GM18498 (cell line): ENCODE results near the gene SNRNP25.
"Not testable (repeated sequence)": the region's sequence is repeated elsewhere in the genome, so short reads cannot be mapped to it uniquely, and the experiment has no call there.

Experiments
- ATAC-seq: cut with Tn5 transposase; IDR thresholded peaks from one replicate; pipeline ENCODE4 v1.9.1; 2021; ENCODE audit warnings: mild to moderate bottlenecking, moderate library complexity; ENCODE audit not compliant: unreplicated experiment

The SNRNP25 gene

DNA sequence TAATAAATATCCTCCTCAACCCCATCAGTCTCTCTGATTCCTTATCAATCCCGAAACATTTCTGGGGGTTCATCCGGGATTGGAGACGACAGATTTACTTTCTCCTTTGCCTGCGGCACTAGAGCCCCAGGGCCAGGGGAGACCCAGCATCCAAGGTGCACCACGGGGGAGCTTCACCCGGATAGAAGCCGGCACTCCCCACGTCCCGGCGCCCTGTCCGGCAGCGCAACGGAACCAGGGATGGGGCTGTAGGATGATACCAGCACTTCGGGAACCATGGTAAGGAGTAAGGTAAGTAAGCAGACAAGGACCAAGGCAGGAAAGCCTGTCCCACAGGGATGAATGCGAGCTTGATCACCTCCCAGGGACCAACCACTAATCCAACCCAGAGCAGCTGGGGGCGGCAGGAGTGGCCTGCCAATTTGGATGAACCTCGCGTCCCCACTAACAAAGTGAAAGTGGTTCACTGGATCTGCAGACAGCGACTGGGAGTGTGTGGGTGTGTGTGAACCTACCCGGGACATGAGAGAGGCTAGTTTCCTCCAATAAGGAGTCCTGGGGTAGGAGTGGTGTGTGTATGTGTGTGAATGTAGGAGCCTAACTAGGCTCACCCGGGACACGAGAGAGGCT, 12.1 kb upstream of the SNRNP25 start:
- no peak for ATAC-seq

DNA sequence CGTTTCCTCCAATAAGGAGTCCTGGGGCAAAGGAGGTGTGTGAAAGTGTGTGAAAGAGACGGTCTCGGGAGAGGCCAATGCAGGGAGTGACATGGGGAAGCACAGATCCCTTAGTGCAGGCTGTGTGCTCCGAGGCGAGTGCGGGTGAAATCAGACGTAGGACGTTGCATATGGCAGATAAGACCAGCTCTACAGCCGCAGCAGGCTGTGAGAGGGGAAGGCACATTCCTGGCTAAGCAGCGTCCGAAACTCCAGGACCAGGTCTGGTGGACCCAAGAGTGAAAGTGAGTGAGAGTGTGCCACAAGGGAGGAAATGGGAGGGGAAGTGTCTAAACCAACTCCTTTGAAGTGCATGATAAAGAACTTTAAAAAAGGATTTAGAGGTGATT, 11.6 kb upstream of the SNRNP25 start:
- no peak for ATAC-seq

DNA sequence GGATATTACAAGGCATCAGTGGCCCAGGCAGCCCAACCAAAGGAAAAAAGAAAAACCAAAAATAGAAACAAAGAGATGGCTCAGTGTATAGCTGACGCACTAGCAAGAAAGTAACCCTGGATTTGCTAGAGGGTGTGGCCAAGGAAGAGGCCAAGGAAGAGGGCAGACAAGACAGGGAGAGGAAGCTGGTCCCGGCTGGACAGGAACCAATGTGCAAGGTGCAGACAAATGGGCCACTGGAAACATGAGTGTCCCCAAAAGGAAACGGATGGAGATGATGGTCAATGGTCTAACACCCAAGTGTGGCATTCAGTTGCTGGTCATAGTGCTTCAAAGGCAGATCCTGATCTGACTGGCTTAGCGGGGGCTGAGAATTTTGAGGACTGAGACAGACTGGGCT, 10.9 kb upstream of the SNRNP25 start:
- no peak for ATAC-seq

DNA sequence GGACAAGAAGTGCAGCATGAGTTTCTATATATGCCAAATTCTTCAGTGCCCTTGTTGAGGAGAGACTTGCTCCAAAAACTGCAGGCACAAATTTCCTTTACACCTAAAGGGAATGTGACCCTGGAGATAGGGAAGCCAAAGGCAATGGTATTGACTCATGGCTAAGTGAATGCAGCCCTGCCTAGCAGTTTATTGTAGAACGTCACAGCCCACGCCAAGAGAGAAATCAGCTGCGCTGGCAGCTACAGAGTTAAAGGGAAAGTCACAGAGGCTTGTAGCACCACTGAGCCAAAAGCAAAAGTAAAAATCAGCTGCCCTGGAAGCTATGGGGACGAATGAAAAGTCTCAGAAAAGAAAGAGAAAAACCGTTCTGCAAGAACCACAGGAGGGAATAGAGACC, 10.3 kb upstream of the SNRNP25 start:
- no peak for ATAC-seq

DNA sequence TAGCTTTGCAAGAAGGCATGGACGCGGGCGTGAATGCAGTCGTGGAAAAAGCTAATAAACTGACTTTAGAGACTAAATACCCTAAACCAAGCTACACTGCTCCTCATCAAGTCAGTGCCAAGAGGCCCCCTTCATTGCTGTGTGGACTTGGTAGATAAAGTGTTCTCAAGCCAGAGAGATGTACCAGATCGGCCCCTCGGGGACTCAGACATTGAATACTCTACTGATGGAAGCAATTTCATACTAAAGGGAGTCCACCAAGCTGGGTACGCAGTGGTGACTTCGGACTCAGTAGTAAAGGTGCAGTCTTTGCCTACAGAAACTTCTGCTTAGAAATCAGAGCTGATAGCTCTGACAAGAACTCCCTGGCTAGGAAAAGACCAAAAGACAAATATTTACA, 9.0 kb upstream of the SNRNP25 start:
- no peak for ATAC-seq

DNA sequence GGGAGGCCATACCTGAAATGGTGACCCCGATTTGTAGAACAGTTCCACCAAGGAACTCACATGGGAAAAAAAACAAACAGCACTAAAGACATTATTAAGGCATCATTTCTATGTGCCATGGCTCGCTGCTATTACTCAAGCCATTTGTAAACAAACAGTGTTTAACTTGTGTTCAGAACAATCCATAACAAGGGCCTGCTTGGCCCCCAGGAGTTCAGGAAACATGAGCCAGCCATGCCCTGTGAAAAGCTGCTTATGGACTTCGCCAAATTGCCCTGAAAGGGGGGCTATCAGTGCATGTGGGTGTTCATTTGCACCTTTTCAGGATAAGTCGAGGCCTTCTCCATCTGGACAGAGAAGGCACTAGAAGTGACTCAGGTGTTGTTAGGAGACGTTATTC, 8.2 kb upstream of the SNRNP25 start:
- ATAC-seq: no peak

DNA sequence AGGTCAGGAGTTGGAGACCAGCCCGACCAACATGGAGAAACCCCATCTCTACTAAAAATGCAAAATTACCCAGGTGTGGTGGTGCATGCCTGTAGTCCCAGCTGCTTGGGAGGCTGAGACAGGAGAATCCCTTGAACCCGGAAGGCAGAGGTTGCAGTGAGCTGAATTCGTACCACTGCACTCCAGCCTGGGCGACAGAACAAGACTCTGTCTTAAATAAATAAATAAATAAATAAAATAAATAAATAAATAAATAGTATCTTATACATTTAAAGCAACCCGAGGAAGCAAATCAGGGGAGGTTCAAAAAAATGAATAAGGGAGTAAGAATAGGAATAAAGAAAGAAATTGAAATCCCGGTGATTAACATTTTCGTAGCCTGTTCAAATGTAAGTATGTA, 7.1 kb upstream of the SNRNP25 start:
- not testable (repeated sequence) for ATAC-seq

DNA sequence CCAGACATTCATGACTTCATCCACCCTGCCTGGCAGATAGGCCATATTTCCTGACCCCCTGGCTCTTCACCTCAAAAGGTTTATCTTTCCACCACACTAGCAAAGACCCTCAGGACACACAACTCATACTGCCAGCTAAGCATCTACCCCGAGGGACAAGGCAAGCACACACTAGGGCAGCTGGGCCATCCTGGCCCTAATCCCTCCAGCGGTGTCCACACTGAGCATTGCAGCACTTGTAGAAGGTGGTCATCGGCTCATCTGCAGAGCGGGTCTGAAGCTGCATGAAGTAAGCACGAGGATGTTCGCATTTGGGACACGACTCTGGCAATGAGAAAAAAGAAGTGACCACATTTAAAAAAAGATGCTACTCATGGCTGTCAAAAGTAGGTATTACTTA, 6.4 kb upstream of the SNRNP25 start:
- ATAC-seq: no peak

DNA sequence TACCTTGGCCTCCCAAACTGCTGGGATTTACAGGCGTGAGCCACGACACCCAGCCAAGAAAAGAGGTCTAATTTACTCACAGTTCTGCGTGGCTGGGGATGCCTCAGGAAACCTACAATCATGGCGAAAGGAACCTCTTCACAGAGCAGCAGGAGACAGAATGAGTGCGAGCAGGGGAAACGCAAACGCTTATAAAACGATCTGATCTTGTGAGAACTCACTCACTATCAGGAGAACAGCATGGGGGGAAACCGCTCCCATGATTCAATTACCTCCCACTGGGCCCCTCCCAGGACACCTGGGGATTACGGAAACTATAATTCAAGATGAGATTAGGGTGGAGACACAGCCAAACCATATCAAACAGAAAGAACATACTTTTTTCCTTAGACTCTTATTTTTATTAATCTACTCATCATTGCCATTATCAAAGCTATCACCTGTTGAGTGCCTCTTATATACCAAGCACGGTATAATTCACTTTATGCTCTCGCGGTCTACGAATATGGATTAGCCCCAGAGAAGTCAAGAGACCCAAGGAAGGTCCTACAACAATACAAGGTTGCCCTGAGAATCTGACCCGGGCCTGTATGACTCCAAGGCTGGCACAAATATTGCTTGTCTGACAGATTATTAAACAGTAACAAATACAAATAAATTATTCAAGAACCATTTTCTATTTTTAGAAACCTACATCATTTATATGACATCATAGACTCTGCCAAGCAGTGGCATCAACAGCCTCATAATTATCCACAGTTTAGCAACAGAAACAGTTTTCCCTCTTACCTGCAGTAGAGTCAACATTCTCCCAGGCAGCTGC, 2.6 kb upstream of the SNRNP25 start:
- no peak for ATAC-seq

DNA sequence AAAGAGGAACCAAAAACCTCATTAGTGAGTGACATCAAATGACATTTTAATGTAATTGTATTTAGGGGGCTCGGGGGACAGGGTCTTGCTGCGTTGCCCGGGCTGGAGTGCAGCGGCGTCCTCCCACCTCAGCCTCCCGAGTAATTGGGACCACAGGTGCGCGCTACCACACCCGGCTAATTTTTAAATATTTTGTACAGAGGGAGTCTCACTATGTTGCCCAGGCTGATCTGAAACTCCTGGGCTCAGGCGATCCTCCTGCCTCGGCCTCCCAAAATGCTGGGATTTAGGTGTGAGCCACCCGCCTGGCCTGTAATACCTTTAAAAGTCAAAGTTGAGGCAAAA, 581 bp downstream of the SNRNP25 start:
- ATAC-seq: no peak

DNA sequence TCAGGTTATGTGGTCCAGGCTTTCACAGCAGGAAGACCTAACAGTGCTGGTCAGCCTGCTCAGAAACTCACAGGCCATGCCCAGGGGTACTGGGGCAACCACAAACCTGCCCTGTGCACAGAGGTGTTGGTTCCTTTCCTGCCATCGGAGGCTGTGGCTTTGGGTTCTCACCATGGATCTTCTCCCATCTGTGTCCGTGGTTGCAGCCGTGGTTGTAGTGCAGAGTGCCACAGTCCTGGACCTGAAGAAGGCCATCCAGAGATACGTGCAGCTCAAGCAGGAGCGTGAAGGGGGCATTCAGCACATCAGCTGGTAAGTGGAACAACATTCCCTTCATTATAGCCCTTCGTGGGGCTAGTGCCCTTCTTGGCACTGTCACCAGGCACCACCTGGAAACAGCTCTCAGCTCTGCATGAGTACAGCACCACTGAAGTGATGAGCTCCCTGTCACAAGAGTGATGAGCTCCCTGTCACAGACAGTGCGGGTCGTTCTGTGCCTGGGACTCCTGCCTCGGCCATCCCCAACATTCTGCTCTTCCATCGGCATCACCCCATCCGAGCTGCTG, 2.0 kb downstream of the SNRNP25 start:
- no peak for ATAC-seq

DNA sequence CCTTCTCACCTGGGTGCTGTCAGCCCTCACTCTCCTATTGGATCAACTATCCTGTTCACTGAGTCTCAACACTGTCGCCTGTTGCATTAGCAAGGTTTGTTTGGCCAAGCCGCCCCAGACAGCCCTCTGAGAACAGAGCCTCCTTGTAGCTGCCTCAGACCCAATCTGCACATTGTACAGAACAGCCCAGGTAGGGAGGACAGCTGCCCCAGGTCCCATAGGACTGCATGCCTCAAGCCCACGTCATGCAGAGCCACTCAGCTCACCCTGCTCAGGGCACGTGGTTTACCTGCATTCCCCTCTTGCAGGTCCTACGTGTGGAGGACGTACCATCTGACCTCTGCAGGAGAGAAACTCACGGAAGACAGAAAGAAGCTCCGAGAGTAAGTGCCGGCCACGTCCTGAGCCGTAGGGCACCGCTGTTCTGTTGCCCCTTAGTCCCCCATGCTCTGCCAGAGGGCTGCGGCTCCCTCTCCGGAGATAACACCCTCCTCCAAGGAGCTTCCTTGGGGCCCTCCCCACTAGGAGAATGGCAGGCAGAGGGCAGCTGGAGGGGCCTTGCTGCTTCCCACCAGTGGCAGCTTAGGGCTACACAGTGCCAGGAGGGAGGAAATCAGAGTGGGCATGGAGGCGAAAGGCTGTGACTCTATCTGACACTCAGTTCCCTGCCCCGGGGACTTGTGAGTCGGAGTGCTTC, 2.8 kb downstream of the SNRNP25 start:
- ATAC-seq: no peak

DNA sequence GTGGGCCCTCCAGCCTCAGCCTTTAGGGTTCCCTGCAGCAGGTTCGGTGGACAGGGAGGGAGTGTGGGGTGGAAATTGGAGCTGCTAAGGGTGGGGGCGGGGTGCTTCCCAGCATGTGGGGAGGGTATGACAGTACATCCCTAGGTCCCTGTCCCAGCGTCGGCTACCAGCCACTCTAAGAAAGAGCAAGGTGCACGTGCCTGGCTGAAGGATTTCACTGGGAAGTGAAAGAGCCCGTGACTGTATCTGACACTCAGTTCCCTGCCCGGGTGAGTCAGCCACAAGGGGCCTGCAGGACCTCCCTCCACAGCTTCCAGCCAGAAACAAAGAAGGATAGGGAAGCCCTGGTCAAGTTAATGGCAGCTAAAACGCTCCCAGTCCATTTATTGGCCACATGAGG, 4.1 kb downstream of the SNRNP25 start:
- ATAC-seq: no peak

DNA sequence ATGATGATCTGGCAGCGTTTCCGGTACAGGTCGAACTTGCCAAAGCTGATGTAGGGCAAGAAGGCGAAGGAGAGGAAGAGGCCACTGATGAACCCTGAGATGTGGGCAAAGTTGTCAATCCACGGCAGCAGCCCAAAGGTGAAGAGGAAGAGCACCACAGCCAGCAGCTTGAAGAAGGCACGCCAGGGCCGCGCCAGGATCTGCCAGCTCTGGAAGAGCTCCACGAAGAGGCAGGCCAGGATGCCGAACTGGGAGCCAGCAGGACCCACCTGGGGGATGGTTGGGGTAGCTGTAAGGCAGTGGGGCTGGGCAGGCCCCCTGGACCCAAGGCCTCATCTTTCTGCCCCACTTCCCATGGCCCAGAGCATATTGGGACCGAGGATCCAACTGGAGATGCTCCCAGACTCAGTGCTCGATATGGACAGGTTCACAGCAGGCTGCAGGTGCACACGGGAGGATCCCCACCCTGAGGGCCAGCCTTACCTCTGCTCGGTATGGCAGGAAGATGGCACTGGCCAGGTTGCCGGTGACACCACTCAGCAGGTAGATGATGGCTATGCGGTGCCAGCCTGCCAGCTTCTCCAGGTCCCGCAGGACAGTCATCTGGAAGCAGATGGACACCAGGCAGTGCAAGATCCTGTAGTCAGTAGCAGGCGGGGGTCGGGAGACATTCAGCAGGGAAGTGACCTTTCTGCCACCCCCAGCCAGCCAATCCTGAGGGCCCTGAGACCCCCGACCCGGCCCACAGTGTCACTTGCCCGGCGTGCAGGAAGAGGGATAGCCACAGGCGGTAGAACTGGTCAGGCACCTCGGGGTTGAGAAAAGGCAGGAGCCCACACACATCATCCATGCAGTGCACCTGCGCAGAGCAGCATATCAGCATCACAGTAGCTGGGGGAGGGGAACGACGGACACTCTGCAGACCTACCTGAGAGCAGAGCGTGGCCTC, 5.1 kb downstream of the SNRNP25 start:
- no peak for ATAC-seq

DNA sequence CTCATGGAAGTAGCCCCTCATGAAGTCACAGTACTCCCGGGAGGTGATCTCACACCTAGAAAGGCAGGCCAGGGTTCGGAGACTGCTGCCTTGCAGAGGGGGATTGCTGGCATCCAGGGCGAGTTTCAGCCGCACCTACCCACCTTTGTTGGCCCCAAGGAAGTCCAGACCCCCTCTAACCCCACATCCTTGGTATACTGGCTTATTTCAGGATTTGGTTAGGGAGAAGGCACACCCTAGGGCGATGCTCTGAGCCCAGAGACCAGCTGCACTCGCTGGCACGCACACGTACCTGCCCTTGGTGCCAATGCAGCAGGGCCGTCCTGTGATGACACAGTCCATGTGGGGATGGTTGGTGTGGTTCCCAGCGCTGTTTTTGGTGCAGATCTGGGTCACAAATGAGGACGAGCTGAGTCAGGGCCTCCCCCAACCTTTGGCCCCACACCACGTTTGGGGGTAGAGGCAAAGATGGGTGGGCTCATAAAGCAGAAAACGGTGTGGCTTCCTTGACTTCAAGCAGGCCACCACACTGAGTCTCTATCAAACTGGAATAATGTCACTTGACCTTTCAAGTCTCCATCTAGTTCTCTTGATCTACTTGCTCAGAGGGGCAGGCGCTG, 5.9 kb downstream of the SNRNP25 start:
- no peak for ATAC-seq

DNA sequence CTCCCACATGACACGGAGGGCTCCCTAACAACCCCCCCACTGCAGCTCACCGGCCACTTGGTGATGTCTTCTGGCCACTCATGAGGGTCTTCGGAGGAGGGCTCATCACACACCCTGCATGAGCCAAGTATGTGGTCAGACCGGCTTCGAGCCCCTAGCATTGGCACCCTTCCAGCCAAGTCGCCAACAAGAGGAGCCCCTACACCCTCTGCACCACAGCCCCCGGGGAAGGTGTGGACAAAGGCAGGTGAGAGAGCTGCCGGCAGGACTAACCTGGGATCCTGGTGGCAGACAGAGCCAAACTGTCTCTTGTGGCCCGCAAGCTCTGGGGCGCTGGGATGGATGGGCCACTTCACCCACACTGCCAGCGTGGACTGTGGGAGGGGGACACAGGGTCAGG, 6.5 kb downstream of the SNRNP25 start:
- ATAC-seq: no peak

DNA sequence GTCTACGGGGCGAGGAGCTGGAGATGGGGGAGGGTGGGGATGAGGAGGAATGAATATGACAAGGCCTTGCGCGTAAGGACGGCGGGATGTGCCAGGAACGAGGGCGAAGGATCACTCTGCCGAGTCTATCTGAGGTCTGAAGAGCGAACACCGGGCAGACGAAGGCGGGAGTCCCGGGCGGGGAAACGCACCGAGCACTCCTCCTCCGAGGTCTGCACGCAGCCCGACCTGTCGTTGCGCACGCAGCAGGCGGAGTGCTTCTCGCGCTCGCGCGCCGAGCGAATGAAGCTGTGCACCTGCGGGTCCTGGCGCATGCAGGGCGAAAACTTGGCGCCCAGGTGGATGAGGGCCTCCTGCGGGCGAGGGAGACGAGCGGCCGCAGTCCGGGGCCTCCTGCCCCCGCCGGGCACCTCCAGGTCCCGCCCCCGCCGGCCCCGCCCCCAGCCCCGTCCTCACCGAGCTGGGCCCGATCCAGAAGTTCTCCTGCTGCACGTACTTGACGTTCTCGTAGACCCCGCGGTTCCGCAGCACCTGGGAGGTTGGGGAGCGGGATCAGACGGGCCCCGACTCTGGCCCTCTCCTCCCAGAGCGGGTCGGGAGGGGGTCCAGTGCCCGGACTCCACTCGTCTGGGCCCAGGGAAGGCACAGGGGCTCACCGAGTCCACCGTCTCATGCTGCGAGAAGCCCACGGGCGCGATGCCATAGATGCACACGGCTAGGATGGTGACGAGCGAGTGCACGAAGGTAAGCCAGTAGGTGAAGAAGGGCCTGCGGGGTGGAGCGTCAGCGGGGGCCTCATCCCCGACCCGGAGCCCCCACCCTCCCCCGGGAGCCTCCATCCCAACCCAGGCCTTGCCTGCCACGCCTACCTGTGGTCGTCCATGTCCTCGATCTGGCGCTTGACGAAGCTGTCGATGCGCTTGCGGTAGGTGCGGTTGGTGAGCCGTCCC, 7.6 kb downstream of the SNRNP25 start:
- ATAC-seq: no peak

DNA sequence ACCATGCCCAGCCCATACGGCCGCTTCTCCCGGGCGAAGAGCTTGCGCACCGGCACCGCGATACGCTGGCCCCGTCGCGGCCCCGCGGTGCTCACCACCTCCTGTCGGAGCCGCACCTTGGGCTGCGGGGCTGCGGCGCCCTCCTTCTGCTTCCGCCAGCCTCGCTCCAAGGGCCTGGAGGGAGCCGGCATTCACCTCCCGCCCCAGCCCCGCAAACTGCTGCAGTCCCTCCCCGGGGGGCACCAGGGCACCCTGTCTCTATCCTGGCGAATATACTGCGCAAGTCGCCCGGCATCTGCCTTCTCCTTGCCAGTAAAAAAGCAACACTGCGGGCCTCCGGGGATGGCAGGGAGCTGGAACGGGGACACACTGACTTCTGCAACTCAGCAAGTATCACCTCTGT, 8.3 kb downstream of the SNRNP25 start:
- ATAC-seq: no peak

DNA sequence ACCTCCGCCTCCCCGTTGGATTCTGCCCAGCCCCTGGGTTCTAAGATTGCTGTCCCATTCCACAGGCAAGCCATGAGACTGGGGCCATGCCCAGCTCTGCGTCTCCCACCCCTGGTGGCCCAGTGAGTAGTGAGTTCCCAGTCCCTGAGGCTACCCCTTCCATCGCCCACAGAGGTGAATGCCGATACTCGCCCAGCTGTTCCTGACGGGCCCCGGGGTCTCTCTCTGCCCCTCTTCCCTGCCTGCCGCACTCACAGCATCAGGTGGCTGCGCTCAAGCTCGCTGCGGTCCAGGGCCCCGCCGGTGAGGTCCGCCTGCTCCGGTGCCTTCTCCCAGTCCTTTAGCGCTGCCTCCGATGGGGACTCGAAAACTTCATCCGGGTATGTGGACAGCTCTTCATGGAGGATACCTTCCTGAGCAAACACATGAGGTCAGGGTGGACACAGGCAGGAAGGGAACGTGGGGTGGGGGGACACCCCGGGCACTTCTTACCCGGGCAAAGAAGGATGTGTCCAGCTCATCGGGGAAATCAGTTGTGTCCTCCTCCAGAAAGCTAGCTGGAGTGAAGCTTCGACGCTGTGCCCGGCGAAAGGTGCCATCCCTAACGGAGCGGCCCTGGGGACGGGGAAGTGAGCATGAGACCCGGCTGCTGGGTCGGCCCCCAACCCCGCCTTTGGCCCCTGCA, 8.8 kb downstream of the SNRNP25 start:
- no peak for ATAC-seq
